GM10266 (cell line): Measurements from ENCODE around the gene GPR85.

ENCODE experiments used
- DNase-seq: peaks from one replicate; pipeline ENCODE4 v3.0.0; 2012; ENCODE audit errors: extremely low spot score
- TF ChIP-seq, protein P1 (sequence below): IDR thresholded peaks from 2 replicates; pipeline ENCODE4 v1.5.1; 2012; ENCODE audit warnings: mild to moderate bottlenecking, low read depth; ENCODE audit not compliant: control insufficient read depth, insufficient read depth; ENCODE audit errors: missing control alignments

The GPR85 gene

DNA sequence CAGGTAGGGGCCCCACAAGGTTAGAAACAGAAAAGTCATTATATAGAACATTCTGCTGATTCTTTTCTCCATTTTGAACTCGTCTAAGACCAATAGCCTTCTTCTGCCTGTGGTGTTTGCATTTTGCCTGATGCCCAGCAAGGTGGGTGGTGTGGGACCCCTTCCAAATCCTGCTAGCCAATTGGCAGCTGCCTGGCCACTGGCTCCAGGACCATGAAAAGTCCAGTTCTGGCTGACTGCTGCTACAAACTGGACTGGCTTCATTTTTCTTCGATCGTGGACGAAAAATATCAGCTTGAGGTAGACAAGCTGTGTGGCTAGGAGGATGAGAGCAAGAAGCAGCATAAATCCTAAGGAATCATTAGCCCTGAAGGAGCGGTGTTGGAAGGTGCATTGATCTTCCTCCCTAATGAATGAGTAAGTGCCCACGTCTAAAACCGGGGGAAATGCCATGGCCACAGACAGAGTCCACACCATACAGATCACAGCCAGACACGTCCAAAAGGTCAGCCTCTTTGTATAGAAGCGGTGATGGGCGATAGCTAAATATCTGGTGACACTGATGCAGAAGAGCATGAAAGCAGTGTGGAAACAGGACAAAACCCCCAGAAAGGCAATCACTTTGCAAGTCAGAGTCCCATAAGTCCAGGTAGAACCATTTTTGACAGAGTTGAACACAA, 2.7 kb downstream of the GPR85 start:
- no peak for DNase-seq
- TF ChIP-seq, protein P1, sequence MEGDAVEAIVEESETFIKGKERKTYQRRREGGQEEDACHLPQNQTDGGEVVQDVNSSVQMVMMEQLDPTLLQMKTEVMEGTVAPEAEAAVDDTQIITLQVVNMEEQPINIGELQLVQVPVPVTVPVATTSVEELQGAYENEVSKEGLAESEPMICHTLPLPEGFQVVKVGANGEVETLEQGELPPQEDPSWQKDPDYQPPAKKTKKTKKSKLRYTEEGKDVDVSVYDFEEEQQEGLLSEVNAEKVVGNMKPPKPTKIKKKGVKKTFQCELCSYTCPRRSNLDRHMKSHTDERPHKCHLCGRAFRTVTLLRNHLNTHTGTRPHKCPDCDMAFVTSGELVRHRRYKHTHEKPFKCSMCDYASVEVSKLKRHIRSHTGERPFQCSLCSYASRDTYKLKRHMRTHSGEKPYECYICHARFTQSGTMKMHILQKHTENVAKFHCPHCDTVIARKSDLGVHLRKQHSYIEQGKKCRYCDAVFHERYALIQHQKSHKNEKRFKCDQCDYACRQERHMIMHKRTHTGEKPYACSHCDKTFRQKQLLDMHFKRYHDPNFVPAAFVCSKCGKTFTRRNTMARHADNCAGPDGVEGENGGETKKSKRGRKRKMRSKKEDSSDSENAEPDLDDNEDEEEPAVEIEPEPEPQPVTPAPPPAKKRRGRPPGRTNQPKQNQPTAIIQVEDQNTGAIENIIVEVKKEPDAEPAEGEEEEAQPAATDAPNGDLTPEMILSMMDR = no peak

DNA sequence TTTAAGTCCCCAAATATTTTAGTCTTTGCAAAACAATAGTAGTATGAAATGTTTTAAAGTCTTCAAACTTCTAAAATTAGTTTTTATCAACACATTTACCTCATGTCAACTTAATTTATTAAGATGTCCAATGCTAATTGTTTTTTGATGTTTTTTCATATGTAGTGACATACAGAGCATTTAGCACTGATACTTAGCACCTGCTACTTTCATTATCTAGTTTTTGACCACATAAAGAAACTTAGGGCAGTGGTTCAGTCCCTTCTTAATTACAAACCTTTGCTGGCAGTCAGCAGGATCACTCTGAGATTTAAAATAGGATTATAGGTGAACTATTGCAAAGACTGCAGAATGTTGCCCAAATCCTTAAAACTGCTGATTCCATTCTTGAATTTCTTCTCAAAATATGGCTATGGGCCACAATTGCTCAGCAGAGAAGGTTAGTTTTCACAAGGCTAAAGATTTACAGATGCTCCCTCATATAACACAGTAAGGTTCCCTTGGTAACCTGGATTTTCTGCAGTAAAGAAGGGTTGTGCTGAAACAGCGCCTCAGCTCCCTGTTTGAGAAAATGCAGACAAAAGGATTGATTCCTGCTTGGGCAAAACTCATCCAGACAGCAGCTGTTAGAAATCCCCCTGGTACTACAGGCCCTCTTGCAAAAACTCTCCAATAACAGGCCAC, 3.4 kb downstream of the GPR85 start:
- no peak for DNase-seq
- TF ChIP-seq, protein P1 = no peak

DNA sequence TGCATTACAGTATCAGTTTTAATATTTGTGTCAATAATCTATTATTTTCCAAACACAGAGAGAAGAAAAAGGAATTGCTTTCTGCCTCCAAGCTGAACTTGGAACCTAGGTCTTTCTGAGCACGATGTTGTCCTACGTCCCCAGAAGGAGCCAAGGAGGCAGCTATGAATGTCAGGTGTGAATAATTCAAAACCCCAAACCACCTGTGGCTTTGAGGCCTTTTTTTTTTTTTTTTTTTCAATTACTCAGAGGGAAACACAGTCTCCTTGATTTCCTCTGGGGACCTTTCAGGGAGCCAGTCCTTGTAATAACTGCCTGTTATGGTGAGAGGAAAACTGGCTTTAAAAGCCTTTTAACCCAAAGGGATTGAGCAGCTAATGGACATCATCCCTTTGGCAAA, 8.3 kb downstream of the GPR85 start:
- no peak for DNase-seq
- TF ChIP-seq, protein P1 = no peak

DNA sequence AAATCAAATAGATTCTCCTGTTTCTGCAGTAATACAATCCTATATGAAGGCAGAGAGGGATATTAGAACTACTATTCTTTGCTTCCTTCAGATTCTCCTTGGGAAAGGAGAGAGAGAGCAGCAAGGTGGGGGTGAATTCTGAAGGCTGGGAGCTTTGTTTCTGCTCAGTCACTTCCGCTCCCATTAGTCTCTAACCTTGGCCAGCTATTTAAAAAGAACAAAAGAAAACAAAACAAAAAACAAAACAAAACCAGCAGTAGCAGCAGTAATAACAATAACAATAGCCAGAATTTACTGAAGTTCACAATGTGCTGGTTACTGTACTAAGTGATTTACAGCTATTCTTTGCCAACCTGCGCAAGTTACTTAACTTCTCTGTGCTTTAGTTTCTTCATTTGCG, 9.9 kb downstream of the GPR85 start:
- TF ChIP-seq, protein P1 = no peak
- DNase-seq = no peak

DNA sequence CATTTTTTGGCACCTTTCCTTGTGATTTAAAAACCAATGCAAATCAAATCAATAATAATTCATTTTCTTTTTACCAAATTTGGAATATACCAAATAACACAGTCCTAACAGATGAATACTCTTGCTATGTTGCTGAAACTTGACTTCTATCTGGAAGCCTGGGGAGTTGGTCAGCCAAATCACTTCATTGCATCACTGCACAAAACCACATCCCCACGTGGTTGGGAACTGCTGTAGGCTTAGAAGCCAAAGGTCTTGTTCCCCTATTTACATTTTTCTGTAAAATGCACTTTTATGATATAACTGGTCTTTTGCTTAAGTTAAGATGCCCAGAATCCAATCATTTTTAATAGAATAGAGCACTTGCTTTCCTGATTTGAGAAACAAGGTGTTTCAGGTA, 15.2 kb downstream of the GPR85 start:
- no peak for DNase-seq
- TF ChIP-seq, protein P1 = no peak

DNA sequence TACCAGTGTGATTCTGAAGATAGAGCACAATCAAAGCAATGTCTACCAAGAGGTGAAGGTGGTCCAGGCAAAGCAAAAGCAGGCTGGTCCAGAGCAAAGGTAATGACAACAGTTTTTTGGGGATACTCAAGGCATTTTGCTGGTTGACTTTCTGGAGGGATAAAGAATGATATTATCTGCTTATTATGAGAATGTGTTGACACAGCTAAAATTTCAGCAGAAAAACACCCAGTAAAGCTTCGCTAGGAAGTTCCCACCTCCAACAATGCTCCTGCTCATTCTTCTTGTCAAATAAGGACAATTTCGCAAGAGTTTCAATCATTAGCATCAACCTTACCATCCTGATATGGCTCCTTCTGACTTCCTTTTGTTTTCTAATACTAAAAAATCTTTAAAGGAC, 24.1 kb downstream of the GPR85 start:
- TF ChIP-seq, protein P1 = no peak
- no peak for DNase-seq

DNA sequence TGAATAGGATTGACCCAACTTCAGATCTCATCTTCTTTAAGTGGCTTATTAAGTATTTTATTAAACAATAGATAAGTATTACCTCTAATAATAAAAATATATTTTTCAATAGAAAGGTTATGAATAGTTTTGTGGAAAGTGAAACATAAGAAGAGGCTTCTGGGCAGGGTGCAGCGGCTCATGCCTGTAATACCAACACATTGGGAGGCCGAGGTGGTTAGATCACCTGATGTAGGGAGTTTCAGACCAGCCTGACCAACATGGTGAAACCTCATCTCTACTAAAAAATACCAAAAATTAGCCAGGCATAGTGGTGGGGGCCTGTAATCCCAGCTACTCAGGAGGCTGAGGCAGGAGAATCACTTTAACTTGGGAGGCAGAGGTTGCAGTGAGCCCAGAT, 26.5 kb downstream of the GPR85 start:
- no peak for DNase-seq
- TF ChIP-seq, protein P1 = no peak
